GM23338 (cell line): Measurements from ENCODE around the gene KDM4B.

Experiments
- EZH2 ChIP-seq: fragments of 200-600 bp; sonication (generic); IDR thresholded peaks from one replicate; pipeline ENCODE4 v1.8.0; 2017; ENCODE audit warnings: antibody characterized with exemption, mild to moderate bottlenecking, low read depth; ENCODE audit not compliant: unreplicated experiment
- POLR2AphosphoS5 ChIP-seq: IDR thresholded peaks from 2 replicates; pipeline ENCODE4 v1.6.1; 2016; ENCODE audit warnings: antibody characterized with exemption, low read depth
- TF ChIP-seq, protein P1 (sequence below), 2 experiments: fragments of 200-600 bp in 1 of 2; sonication (generic) in 1 of 2; conservative IDR thresholded peaks; 2 replicates each; pipeline versions ENCODE4 v1.5.1 to v1.6.1; 2016 to 2017; ENCODE audit warnings: antibody characterized with exemption in 2 of 2, low read depth in 2 of 2, mild to moderate bottlenecking in 2 of 2, moderate library complexity in 1 of 2
- TF ChIP-seq, protein P2 (sequence below): IDR thresholded peaks from 2 replicates; pipeline ENCODE4 v1.6.1; 2016; ENCODE audit warnings: antibody characterized with exemption

DNA sequence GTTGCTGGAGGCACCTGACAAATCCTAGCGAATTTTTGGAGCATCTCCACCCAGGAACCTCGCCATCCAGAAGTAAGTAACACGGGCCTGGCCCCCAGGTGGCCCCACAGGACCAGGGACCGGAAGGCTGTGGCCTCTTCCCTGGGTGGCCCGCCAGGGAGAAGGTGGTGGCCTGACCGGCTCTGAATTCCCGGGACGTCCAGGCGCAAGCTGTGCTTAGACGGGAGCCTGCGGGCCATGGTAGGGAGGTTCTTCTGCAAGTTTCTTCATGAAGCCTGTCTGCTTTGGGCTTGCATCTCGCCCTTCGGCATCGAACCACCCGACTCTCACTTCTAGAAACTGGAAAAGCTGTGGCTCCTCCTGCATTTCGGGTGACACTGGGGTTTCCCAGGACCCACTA lies 47.4 kb downstream of the KDM4B start:
- TF ChIP-seq, protein P1, sequence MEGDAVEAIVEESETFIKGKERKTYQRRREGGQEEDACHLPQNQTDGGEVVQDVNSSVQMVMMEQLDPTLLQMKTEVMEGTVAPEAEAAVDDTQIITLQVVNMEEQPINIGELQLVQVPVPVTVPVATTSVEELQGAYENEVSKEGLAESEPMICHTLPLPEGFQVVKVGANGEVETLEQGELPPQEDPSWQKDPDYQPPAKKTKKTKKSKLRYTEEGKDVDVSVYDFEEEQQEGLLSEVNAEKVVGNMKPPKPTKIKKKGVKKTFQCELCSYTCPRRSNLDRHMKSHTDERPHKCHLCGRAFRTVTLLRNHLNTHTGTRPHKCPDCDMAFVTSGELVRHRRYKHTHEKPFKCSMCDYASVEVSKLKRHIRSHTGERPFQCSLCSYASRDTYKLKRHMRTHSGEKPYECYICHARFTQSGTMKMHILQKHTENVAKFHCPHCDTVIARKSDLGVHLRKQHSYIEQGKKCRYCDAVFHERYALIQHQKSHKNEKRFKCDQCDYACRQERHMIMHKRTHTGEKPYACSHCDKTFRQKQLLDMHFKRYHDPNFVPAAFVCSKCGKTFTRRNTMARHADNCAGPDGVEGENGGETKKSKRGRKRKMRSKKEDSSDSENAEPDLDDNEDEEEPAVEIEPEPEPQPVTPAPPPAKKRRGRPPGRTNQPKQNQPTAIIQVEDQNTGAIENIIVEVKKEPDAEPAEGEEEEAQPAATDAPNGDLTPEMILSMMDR (conservative IDR thresholded peaks at IDR 0.05; ENCODE audit: low read depth in 2 of 2), result no peak
- TF ChIP-seq EZH2 (no peak), POLR2AphosphoS5 (no peak)
- TF ChIP-seq, protein P2, sequence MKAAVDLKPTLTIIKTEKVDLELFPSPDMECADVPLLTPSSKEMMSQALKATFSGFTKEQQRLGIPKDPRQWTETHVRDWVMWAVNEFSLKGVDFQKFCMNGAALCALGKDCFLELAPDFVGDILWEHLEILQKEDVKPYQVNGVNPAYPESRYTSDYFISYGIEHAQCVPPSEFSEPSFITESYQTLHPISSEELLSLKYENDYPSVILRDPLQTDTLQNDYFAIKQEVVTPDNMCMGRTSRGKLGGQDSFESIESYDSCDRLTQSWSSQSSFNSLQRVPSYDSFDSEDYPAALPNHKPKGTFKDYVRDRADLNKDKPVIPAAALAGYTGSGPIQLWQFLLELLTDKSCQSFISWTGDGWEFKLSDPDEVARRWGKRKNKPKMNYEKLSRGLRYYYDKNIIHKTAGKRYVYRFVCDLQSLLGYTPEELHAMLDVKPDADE, result no peak
